T-helper 1 cell treated with Interleukin-12 subunit alpha and Interleukin-12 subunit beta and Interleukin-4 antibody, amounts not matched to agents 30 μg/mL and 1 μg/mL, for 36 hours (primary cell): ENCODE results near the gene SLIT3.

Experiments
- H3K27ac Mint-ChIP-seq: one replicate; pipeline ENCODE4 v1.8.0; 2021; ENCODE audit warnings: mild to moderate bottlenecking, mixed read lengths
- H3K27me3 Mint-ChIP-seq: one replicate; pipeline ENCODE4 v1.8.0; 2021; ENCODE audit warnings: low read depth, mixed read lengths
- H3K36me3 Mint-ChIP-seq: one replicate; pipeline ENCODE4 v1.8.0; 2021; ENCODE audit warnings: low read depth, mixed read lengths
- H3K4me1 Mint-ChIP-seq: one replicate; pipeline ENCODE4 v1.8.0; 2021; ENCODE audit warnings: low read depth, mixed read lengths
- H3K4me3 Mint-ChIP-seq: one replicate; pipeline ENCODE4 v1.8.0; 2021; ENCODE audit warnings: mild to moderate bottlenecking, moderate library complexity, mixed read lengths
- H3K9me3 Mint-ChIP-seq: one replicate; pipeline ENCODE4 v1.8.0; 2021; ENCODE audit warnings: mixed read lengths

Gene SLIT3

GRCh38 chr5:168784454-168784853 is 516.5 kb downstream of the SLIT3 start:
- H3K4me1 Mint-ChIP-seq = no peaks in the 10 kb centered on the region
- no peaks in the 10 kb centered on the region for H3K9me3 Mint-ChIP-seq
- no peaks in the 10 kb centered on the region for H3K27me3 Mint-ChIP-seq
- no peak overlapping the region for H3K27ac Mint-ChIP-seq
- H3K4me3 Mint-ChIP-seq = no peak overlapping the region
- H3K36me3 Mint-ChIP-seq = no peaks in the 10 kb centered on the region

- Mint-ChIP-seq H3K27ac (no peak overlapping the region), H3K9me3 (no peaks in the 10 kb centered on the region), H3K4me1 (no peaks in the 10 kb centered on the region), H3K27me3 (no peaks in the 10 kb centered on the region), H3K4me3 (no peak overlapping the region), H3K36me3 (no peaks in the 10 kb centered on the region)
Measured at GRCh38 chr5:168781941-168782571, 518.9 kb downstream of the SLIT3 start.

- Mint-ChIP-seq H3K4me1 (no peaks in the 10 kb centered on the region), H3K27me3 (no peaks in the 10 kb centered on the region), H3K9me3 (no peaks in the 10 kb centered on the region), H3K27ac (no peak overlapping the region), H3K4me3 (no peak overlapping the region), H3K36me3 (no peaks in the 10 kb centered on the region)
Measured at GRCh38 chr5:168780888-168781287, 520.1 kb downstream of the SLIT3 start.

- no peak overlapping the region for H3K4me3 Mint-ChIP-seq
- H3K27me3 Mint-ChIP-seq = no peaks in the 10 kb centered on the region
- H3K27ac Mint-ChIP-seq = no peak overlapping the region
- no peaks in the 10 kb centered on the region for H3K4me1 Mint-ChIP-seq
- no peaks in the 10 kb centered on the region for H3K9me3 Mint-ChIP-seq
- no peaks in the 10 kb centered on the region for H3K36me3 Mint-ChIP-seq
Measured at GRCh38 chr5:168779333-168779732, 521.6 kb downstream of the SLIT3 start.

GRCh38 chr5:168778536-168778935 is 522.4 kb downstream of the SLIT3 start:
- no peaks in the 10 kb centered on the region for H3K4me1 Mint-ChIP-seq
- no peak overlapping the region for H3K4me3 Mint-ChIP-seq
- H3K27ac Mint-ChIP-seq = no peak overlapping the region
- no peaks in the 10 kb centered on the region for H3K27me3 Mint-ChIP-seq
- no peaks in the 10 kb centered on the region for H3K36me3 Mint-ChIP-seq
- no peaks in the 10 kb centered on the region for H3K9me3 Mint-ChIP-seq

GRCh38 chr5:168777651-168778050 is 523.3 kb downstream of the SLIT3 start:
- Mint-ChIP-seq H3K36me3 (no peaks in the 10 kb centered on the region), H3K27ac (no peak overlapping the region), H3K9me3 (no peaks in the 10 kb centered on the region), H3K4me1 (no peaks in the 10 kb centered on the region), H3K4me3 (no peak overlapping the region), H3K27me3 (no peaks in the 10 kb centered on the region)

GRCh38 chr5:168776070-168776469 is 524.9 kb downstream of the SLIT3 start:
- Mint-ChIP-seq H3K36me3 (no peaks in the 10 kb centered on the region), H3K4me3 (no peak overlapping the region), H3K4me1 (no peaks in the 10 kb centered on the region), H3K27ac (no peak overlapping the region), H3K27me3 (no peaks in the 10 kb centered on the region), H3K9me3 (no peaks in the 10 kb centered on the region)

- Mint-ChIP-seq H3K4me3 (no peak overlapping the region), H3K36me3 (no peaks in the 10 kb centered on the region), H3K9me3 (no peaks in the 10 kb centered on the region), H3K4me1 (no peaks in the 10 kb centered on the region), H3K27ac (no peak overlapping the region), H3K27me3 (no peaks in the 10 kb centered on the region)
Measured at GRCh38 chr5:168773226-168773625, 527.7 kb downstream of the SLIT3 start.

- Mint-ChIP-seq H3K36me3 (no peaks in the 10 kb centered on the region), H3K4me3 (no peak overlapping the region), H3K9me3 (no peaks in the 10 kb centered on the region), H3K27ac (no peak overlapping the region), H3K27me3 (no peaks in the 10 kb centered on the region), H3K4me1 (no peaks in the 10 kb centered on the region)
Measured at GRCh38 chr5:168772316-168772961, 528.5 kb downstream of the SLIT3 start.

- H3K4me3 Mint-ChIP-seq = no peak overlapping the region
- H3K27me3 Mint-ChIP-seq = no peaks in the 10 kb centered on the region
- H3K36me3 Mint-ChIP-seq = no peaks in the 10 kb centered on the region
- H3K9me3 Mint-ChIP-seq = no peaks in the 10 kb centered on the region
- no peaks in the 10 kb centered on the region for H3K4me1 Mint-ChIP-seq
- H3K27ac Mint-ChIP-seq = no peak overlapping the region
Measured at GRCh38 chr5:168771678-168772077, 529.3 kb downstream of the SLIT3 start.

GRCh38 chr5:168770996-168771395 is 529.9 kb downstream of the SLIT3 start:
- Mint-ChIP-seq H3K4me1 (no peaks in the 10 kb centered on the region), H3K27me3 (no peaks in the 10 kb centered on the region), H3K36me3 (no peaks in the 10 kb centered on the region), H3K9me3 (no peaks in the 10 kb centered on the region), H3K27ac (no peak overlapping the region), H3K4me3 (no peak overlapping the region)

GRCh38 chr5:168770036-168770498 is 530.9 kb downstream of the SLIT3 start:
- no peaks in the 10 kb centered on the region for H3K9me3 Mint-ChIP-seq
- H3K27ac Mint-ChIP-seq = no peak overlapping the region
- no peaks in the 10 kb centered on the region for H3K27me3 Mint-ChIP-seq
- no peak overlapping the region for H3K4me3 Mint-ChIP-seq
- no peaks in the 10 kb centered on the region for H3K36me3 Mint-ChIP-seq
- no peaks in the 10 kb centered on the region for H3K4me1 Mint-ChIP-seq

- Mint-ChIP-seq H3K27ac (no peak overlapping the region), H3K4me3 (no peak overlapping the region), H3K4me1 (no peaks in the 10 kb centered on the region), H3K9me3 (no peaks in the 10 kb centered on the region), H3K27me3 (no peaks in the 10 kb centered on the region), H3K36me3 (no peaks in the 10 kb centered on the region)
Measured at GRCh38 chr5:168768172-168768571, 532.8 kb downstream of the SLIT3 start.

- H3K27me3 Mint-ChIP-seq = no peaks in the 10 kb centered on the region
- H3K9me3 Mint-ChIP-seq = no peaks in the 10 kb centered on the region
- H3K4me3 Mint-ChIP-seq = no peak overlapping the region
- no peak overlapping the region for H3K27ac Mint-ChIP-seq
- H3K4me1 Mint-ChIP-seq = no peaks in the 10 kb centered on the region
- H3K36me3 Mint-ChIP-seq = no peaks in the 10 kb centered on the region
Measured at GRCh38 chr5:168766426-168766700, 534.6 kb downstream of the SLIT3 start.

- no peaks in the 10 kb centered on the region for H3K4me1 Mint-ChIP-seq
- no peaks in the 10 kb centered on the region for H3K9me3 Mint-ChIP-seq
- H3K4me3 Mint-ChIP-seq = no peak overlapping the region
- H3K36me3 Mint-ChIP-seq = no peaks in the 10 kb centered on the region
- H3K27ac Mint-ChIP-seq = no peak overlapping the region
- no peaks in the 10 kb centered on the region for H3K27me3 Mint-ChIP-seq
Measured at GRCh38 chr5:168765551-168766425, 535.2 kb downstream of the SLIT3 start.
